HG03196 (cell line): ENCODE data around the gene INTS1.
"Not testable (repeated sequence)": the region's sequence is repeated elsewhere in the genome, so short reads cannot be mapped to it uniquely, and the experiment has no call there.

ENCODE experiments used
- ATAC-seq: cut with Tn5 transposase; IDR thresholded peaks from one replicate; pipeline ENCODE4 v1.9.1; 2021; ENCODE audit not compliant: unreplicated experiment

The INTS1 gene

GRCh38 chr7:1531979-1532455 is 27.8 kb upstream of the INTS1 start:
- no peak for ATAC-seq

- ATAC-seq = no peak
Measured at GRCh38 chr7:1531263-1531978, 27.2 kb upstream of the INTS1 start.

- ATAC-seq = no peak
Measured at GRCh38 chr7:1530946-1531262, 26.7 kb upstream of the INTS1 start.

GRCh38 chr7:1529383-1530116 is 25.4 kb upstream of the INTS1 start:
- no peak for ATAC-seq

- no peak for ATAC-seq
Measured at GRCh38 chr7:1526271-1526754, 22.1 kb upstream of the INTS1 start.

- no peak for ATAC-seq
Measured at GRCh38 chr7:1525409-1525808, 21.2 kb upstream of the INTS1 start.

- ATAC-seq = no peak
Measured at GRCh38 chr7:1523844-1524243, 19.7 kb upstream of the INTS1 start.

- ATAC-seq = no peak
Measured at GRCh38 chr7:1523208-1523607, 19.0 kb upstream of the INTS1 start.

- no peak for ATAC-seq
Measured at GRCh38 chr7:1521456-1521855, 17.3 kb upstream of the INTS1 start.

GRCh38 chr7:1520539-1521234 is 16.5 kb upstream of the INTS1 start:
- ATAC-seq = no peak

GRCh38 chr7:1519322-1519922 is 15.2 kb upstream of the INTS1 start:
- not testable (repeated sequence) for ATAC-seq

- no peak for ATAC-seq
Measured at GRCh38 chr7:1516586-1517251, 12.5 kb upstream of the INTS1 start.

- not testable (repeated sequence) for ATAC-seq
Measured at GRCh38 chr7:1515509-1515967, 11.3 kb upstream of the INTS1 start.

- ATAC-seq = no peak
Measured at GRCh38 chr7:1514995-1515401, 10.8 kb upstream of the INTS1 start.

- no peak for ATAC-seq
Measured at GRCh38 chr7:1514407-1514806, 10.2 kb upstream of the INTS1 start.

GRCh38 chr7:1513657-1514095 is 9.5 kb upstream of the INTS1 start:
- ATAC-seq = no peak

GRCh38 chr7:1512781-1513656 is 8.8 kb upstream of the INTS1 start:
- ATAC-seq = no peak

GRCh38 chr7:1511444-1512422 is 7.5 kb upstream of the INTS1 start:
- no peak for ATAC-seq

- ATAC-seq = no peak
Measured at GRCh38 chr7:1510780-1511154, 6.6 kb upstream of the INTS1 start.
